Left renal pelvis (tissue), 4 donors: ENCODE measurements around the gene TRIM41. TPM values are rescaled to one million over a fixed set of nuclear protein-coding genes. Genes with fewer than 3 reads are reported as not detected.
"Not testable (repeated sequence)": the region's sequence is repeated elsewhere in the genome, so short reads cannot be mapped to it uniquely, and the experiment has no call there.

ENCODE experiments used
- DNase-seq, 4 donors: peaks; one replicate each; pipeline ENCODE4 v3.0.0-alpha.2; 2013; ENCODE audit warnings: low read depth in 4 of 4, low spot score in 3 of 4
- polyA plus RNA-seq, 4 donors: library from polyadenylated mRNA; unstranded; fragments of 120-200 nt; gene quantifications; one replicate each; pipeline ENCODE4 v1.2.1, GENCODE V29; 2013; ENCODE audit not compliant: insufficient read length in 4 of 4

Gene TRIM41
- polyA plus RNA-seq, 4 donors: 21.0 to 39.0 (median 31.6) TPM

DNA sequence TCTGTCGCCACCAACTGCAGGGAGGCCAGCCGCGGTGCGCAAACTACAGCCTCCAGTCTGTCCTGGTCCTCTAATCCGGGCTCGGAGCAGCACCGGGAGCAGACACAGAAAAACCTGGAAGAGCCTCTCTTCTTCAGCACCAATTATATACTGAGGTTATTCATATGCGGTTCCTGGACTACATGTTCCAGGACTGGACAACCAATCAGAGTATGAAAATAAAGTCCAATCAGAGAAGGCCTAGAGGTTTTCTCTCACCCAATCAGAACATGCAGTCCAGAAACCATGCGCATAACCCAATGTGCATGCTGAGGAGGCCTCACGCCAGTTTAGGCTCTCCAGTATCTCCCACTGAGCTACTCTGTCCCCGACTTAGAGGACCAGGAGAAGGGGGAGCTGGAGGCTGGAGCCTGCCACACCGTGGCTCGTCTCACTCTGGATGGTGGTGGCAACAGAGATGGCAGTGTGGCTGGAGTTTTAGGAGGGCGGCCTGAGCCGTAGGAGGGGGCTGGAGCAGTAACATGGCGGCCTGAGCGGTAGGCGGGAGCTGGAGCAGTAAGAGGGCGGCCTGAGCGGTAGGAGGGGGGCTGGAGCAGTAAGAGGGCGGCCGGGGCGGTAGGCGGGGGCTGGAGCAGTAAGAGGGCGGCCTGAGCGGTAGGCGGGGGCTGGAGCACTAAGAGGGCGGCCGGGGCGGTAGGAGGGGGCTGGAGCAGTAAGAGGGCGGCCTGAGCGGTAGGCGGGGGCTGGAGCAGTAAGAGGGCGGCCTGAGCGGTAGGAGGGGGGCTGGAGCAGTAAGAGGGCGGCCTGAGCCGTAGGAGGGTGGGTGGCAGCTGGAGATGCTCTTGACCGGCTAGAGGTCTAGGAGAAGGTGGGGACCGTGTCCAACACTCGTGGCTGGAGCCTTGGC lies 58.2 kb downstream of the TRIM41 start:
- no peak for DNase-seq

DNA sequence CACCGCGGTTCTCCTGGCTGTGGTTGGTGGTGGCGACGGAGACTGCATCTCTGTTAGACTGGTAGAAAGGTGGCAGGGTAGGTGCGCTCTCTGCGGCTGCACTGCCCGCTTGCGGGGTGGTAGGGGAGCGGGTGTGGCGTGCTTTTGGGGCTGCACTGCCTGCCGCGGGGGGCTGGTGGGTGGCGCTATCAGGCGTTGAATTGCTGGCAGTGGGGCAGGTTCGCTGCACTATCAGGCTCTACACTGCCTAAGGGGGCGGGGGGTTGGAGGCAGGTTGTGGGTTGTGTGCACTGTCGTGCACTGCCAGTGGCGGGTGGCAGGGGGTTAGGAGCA lies 58.9 kb downstream of the TRIM41 start:
- no peak for DNase-seq

DNA sequence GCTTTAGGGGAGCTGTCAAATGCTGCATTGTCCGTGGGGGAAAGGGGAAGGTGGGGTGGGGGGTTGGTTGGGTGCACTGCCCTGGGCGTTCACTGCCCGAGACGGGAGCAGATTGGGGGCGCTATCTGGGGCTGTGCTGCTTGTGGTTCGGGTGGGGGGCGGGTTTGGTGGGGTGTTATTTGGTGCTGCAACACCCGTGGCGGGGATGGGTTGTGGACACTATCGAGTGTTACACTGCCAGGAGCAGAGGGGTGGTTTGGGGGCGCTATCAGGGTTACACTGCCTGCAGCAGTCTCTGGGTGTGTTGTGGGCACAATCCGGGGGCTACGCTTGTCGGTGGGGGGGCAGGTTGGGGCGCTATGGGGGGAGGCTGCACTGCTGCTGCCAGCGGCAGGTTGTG lies 59.3 kb downstream of the TRIM41 start:
- DNase-seq: not testable (repeated sequence)

DNA sequence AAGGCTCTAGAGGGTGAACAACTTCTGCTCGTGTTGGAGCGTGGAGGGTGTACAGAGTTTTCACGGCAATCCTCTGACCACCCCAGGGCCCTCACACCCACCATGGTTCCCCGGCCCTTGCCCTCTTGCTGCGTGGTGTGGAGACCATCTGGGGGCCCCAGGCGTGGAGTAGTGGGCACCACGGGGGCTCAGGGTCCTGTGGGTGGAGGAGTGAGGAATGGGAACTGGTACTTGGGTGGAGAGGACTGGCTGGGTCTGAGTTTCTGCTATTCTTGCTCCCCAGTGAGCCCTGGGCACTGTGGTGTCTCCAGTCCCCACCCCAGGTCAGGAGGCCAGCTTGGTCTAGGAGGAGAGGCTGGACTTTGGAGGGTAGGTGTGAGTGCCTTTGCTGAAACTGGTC lies 59.8 kb downstream of the TRIM41 start:
- DNase-seq: no peak

DNA sequence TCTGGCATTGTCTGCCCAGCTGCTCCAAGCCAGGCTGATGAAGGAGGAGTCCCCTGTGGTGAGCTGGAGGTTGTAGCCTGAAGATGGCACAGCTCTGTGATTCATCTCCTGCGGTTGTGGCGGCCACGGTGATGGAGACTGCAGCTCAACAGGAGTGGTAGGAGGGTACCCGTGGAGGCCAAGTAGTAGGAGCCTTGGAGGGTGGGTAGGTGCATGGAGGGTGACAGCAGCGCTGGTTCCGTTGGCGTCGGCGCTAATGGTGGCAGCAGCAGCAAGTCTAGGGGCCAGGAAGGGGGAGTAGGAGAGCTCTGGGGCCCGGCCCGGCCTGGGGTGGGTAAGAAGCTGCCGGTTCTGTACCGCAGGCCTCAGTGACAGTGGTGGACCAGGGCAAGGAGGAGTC lies 60.3 kb downstream of the TRIM41 start:
- no peak for DNase-seq

DNA sequence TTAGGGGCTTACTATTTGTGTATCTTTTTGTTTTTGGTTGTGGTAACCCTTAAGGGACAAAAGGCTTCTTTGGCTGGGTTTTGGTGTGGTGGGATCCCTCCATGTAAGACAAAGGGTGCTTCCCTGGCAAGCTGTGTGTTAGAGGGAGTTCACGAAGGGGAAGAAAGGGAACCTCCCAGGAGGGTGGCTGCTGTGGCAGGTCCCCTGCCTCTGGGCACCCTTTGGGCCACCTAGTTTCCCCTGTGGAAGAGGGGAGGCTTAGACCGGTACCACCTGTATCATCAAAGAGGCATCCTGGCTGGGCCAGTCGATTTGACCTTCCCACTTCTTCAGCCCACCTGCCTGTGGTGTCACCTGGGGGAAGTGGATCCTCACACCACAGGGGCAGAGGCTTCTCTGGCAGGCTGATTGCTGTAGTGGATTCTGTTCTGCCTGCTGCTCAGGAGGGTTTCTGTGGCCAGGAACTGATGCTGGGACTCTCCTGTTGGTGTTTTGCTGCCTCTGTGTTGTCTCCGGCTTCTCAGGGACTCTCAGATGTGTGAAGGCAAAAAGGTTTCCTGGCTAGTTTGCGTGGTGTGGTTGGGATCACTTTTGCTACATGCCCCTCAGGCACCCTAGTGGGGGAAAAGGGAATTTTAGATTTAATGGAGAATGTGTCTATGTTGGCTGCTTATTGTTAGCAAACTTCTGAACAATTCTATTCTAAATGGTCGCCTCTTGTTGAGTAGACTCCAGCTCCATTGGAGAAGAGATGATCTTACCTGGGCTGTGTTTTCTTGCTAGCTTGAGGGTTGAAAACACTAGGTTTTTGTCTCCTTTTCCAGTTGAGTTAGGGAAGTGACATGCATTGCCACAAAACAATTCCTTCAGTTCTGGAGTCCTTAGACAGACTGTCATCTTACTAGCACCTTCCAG lies 61.0 kb downstream of the TRIM41 start:
- not testable (repeated sequence) for DNase-seq

Other genes with a start within 250 kb of the TRIM41 start
- under 1 TPM in 3 of 4 donors, not detected in 1; 0.05 to 0.11 (median 0.10) TPM for gene BTNL3, start 234.4 kb upstream of the TRIM41 start, polyA plus RNA-seq
- gene BTNL9, start 183.0 kb upstream of the TRIM41 start, polyA plus RNA-seq: 10 to 100 TPM in 1 of 4 donors, 1 to 10 TPM in 3; 4.2 to 10.0 (median 7.4) TPM
- not detected for gene OR2V1, start 92.1 kb upstream of the TRIM41 start, polyA plus RNA-seq
- under 1 TPM in 2 of 4 donors, not detected in 2; 0.05 to 0.06 TPM for gene OR2V2, start 75.7 kb upstream of the TRIM41 start, polyA plus RNA-seq
- under 1 TPM; 0.16 to 0.56 (median 0.30) TPM for gene TRIM7, start 18.1 kb upstream of the TRIM41 start, polyA plus RNA-seq
- gene RACK1, start 20.6 kb downstream of the TRIM41 start, polyA plus RNA-seq: 1,000 to 10,000 TPM; 2,197 to 2,695 (median 2,429) TPM
- 10 to 100 TPM; 23.4 to 42.5 (median 27.2) TPM for gene TRIM52, start 37.9 kb downstream of the TRIM41 start, polyA plus RNA-seq
- gene OR4F3, start 144.0 kb downstream of the TRIM41 start, polyA plus RNA-seq: not detected